Keratinocyte (primary cell): ENCODE data around the gene PNPLA7.

Source experiments
- CTCF ChIP-seq, 3 experiments: IDR thresholded peaks in 1 of 3; conservative IDR thresholded peaks in 1 of 3; optimal IDR thresholded peaks in 1 of 3; 2 replicates in 2 of 3; 3 replicates in 1 of 3; pipeline versions ENCODE3 to v1.5.1; 2011; ENCODE audit warnings: low read length in 3 of 3, mild to moderate bottlenecking in 3 of 3, moderate library complexity in 2 of 3, control low read depth in 1 of 3, inconsistent platforms in 1 of 3; ENCODE audit not compliant: insufficient read depth in 2 of 3; ENCODE audit errors: extremely low read depth in 1 of 3
- EZH2 ChIP-seq: IDR thresholded peaks from one replicate; pipeline ENCODE4 v1.6.1; 2012; ENCODE audit warnings: inconsistent platforms, mild to moderate bottlenecking, low read length, moderate library complexity

GRCh38 chr9:137550231-137550621 lies at the start of gene PNPLA7:
- TF ChIP-seq CTCF (optimal IDR thresholded peaks at IDR 0.05 in 1 of 3, IDR thresholded peaks at IDR 0.05 in 1 of 3, conservative IDR thresholded peaks at IDR 0.05 in 1 of 3; ENCODE audit: extremely low read depth in 1 of 3, insufficient read depth in 2 of 3, low read length in 3 of 3) (no peak), EZH2 (no peak)
